ENCODE results near the gene WASHC2A. TPM values are rescaled to one million over a fixed set of nuclear protein-coding genes. Genes with fewer than 3 reads are reported as not detected.
"Not testable (repeated sequence)": the region's sequence is repeated elsewhere in the genome, so short reads cannot be mapped to it uniquely, and the experiment has no call there.

WASHC2A gene
- total and polyA plus RNA-seq, 4 donors, result 8.9 to 54.3 (median 26.8) TPM

DNA sequence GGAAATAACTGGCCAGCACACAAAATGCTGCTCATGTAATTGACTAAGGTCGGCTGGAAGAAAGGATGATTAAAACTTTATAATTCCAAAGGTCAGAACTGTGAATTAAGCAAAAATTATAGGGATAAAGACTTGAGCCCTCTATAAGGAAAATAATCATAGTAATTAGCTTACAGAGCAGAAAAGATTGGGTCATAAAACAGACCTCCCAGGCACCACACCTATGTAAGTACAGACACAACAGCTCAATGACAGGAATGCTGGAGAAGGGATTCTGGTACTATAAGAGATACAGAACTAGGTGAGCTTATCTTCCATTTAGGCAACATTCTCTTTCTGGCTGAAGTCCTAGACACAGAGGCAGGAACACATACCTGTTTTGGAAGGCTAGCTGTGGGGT lies 9.0 kb upstream of the WASHC2A start:
- H3K9me3 ChIP-seq (ENCODE audit: control insufficient read depth, low read length); DNase-seq; H3K36me3 ChIP-seq (ENCODE audit: control insufficient read depth in 1 of 2, insufficient read depth in 2 of 2, low read length in 1 of 2); intact Hi-C loops (cut with DNase I); H3K27me3 ChIP-seq (ENCODE audit: control insufficient read depth in 1 of 2, insufficient read depth in 2 of 2, low read length in 1 of 2); H3K27ac ChIP-seq (ENCODE audit: low read depth in 1 of 2, low read length in 2 of 2); ATAC-seq (ENCODE audit: low FRiP score); H3K4me3 ChIP-seq (ENCODE audit: low read length in 2 of 2); H3K4me1 ChIP-seq (ENCODE audit: control insufficient read depth in 1 of 2, insufficient read depth in 2 of 2, low read length in 2 of 2): not testable (repeated sequence)
- WGBS, 2 donors, result 76 to 79% methylated on average over 1 of the region's 1 CpG

DNA sequence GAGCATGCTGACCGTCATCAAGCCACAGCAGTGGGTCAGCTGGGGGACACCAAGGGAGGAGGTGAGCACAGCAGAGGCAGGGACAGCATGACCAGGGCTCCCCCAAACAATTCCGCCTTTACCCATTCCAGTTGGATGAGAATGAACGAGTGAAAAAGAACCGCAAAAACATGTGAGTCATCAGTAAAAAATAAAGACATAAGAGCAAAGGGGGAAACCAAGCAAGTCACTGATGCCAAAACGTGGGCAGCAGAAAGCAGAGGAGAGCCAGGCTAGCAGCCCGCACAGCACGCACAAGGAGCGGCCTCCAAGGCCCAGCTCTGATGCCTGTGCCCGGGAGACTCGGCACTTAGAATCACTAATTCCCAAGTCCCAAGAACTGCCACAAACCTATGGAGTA lies 7.8 kb upstream of the WASHC2A start:
- H3K9me3 ChIP-seq (ENCODE audit: control insufficient read depth, low read length); H3K4me1 ChIP-seq (ENCODE audit: control insufficient read depth in 1 of 2, insufficient read depth in 2 of 2, low read length in 2 of 2); ATAC-seq (ENCODE audit: low FRiP score); DNase-seq; H3K27ac ChIP-seq (ENCODE audit: low read depth in 1 of 2, low read length in 2 of 2); H3K4me3 ChIP-seq (ENCODE audit: low read length in 2 of 2); H3K36me3 ChIP-seq (ENCODE audit: control insufficient read depth in 1 of 2, insufficient read depth in 2 of 2, low read length in 1 of 2); intact Hi-C loops (cut with DNase I); H3K27me3 ChIP-seq (ENCODE audit: control insufficient read depth in 1 of 2, insufficient read depth in 2 of 2, low read length in 1 of 2): not testable (repeated sequence)
- WGBS, 2 donors, result 77 to 78% methylated on average over 10 of the region's 10 CpGs

DNA sequence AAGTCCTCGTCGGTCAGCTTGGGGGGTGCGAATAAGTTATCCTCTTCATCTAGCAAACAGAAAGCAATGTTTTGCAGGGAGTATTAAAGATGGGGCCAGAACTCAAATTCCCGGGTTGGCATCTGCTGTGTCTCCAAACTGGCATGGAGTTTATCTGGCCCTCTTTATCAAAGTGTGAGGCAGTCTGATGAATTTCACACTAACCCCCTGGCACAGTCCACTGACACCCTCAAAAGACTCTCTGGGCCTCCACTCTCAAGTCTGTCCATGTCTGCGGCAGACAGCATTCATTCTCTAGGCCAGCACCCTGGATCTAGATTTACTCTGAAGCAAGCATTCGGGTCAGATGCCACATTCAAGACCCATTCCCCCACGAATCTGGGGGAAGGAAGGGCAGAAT lies 6.2 kb upstream of the WASHC2A start:
- ATAC-seq (ENCODE audit: low FRiP score); intact Hi-C loops (cut with DNase I): not testable (repeated sequence)
- WGBS, 2 donors, result 51 to 61% methylated on average over 7 of the region's 7 CpGs

DNA sequence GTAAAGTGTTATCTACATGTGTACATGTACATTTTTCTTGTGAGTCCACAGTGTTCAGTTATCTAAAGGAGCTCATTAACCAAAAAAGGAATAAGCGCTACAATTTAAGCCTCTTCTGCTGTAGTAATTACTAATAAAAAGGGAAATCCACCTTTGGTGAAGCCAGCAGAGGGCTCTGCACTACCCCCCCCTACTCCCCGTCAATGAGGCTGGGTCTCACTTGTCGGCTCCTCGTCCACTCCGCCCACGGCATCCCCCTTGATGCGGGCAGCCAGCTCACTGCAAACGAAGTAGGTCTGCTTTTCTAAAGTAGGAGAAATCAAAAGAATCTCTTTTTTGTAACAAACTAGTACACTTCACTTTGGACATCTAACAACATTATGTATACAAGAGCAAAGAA lies 4.7 kb upstream of the WASHC2A start:
- WGBS, 2 donors, result 12 to 20% methylated on average over 8 of the region's 8 CpGs
- H3K4me1 ChIP-seq (ENCODE audit: control insufficient read depth in 1 of 2, insufficient read depth in 2 of 2, low read length in 2 of 2), result no peaks in the 10 kb centered on the region
- intact Hi-C loops (cut with DNase I), result no loop called here
- no peak overlapping the region for H3K4me3 ChIP-seq (ENCODE audit: low read length in 2 of 2)
- H3K9me3 ChIP-seq (ENCODE audit: control insufficient read depth, low read length), result no peaks in the 10 kb centered on the region
- DNase-seq, result no peak
- ATAC-seq (ENCODE audit: low FRiP score), result no peak
- H3K36me3 ChIP-seq (ENCODE audit: control insufficient read depth in 1 of 2, insufficient read depth in 2 of 2, low read length in 1 of 2), result no peaks in the 10 kb centered on the region
- no peak overlapping the region for H3K27ac ChIP-seq (ENCODE audit: low read depth in 1 of 2, low read length in 2 of 2)
- no peaks in the 10 kb centered on the region for H3K27me3 ChIP-seq (ENCODE audit: control insufficient read depth in 1 of 2, insufficient read depth in 2 of 2, low read length in 1 of 2)

More for the DNA sequence above, 6.2 kb upstream of the WASHC2A start:
- not testable (repeated sequence) for H3K4me1 ChIP-seq (ENCODE audit: control insufficient read depth in 1 of 2, insufficient read depth in 2 of 2, low read length in 2 of 2); H3K27ac ChIP-seq (ENCODE audit: low read depth in 1 of 2, low read length in 2 of 2); H3K4me3 ChIP-seq (ENCODE audit: low read length in 2 of 2); H3K36me3 ChIP-seq (ENCODE audit: control insufficient read depth in 1 of 2, insufficient read depth in 2 of 2, low read length in 1 of 2); H3K27me3 ChIP-seq (ENCODE audit: control insufficient read depth in 1 of 2, insufficient read depth in 2 of 2, low read length in 1 of 2); DNase-seq; H3K9me3 ChIP-seq (ENCODE audit: control insufficient read depth, low read length)

DNA sequence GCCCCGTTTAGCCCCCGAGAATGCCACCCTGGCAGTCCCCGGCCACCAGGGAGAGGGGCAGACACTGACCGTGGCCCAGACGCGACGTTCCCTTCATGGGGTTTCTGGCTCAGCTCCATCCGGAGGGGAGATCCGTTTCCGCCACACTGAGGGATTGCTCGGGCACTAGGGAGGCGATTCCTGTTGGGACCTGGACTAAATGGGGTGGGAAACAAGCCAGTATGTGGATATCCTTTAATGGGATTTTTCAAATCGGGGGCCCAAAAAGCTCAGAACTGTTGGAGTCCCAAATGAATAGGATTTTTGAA lies 552 bp downstream of the WASHC2A start:
- H3K4me1 ChIP-seq (ENCODE audit: control insufficient read depth in 1 of 2, insufficient read depth in 2 of 2, low read length in 2 of 2); H3K27ac ChIP-seq (ENCODE audit: low read depth in 1 of 2, low read length in 2 of 2); ATAC-seq (ENCODE audit: low FRiP score); H3K9me3 ChIP-seq (ENCODE audit: control insufficient read depth, low read length); DNase-seq; H3K36me3 ChIP-seq (ENCODE audit: control insufficient read depth in 1 of 2, insufficient read depth in 2 of 2, low read length in 1 of 2); H3K27me3 ChIP-seq (ENCODE audit: control insufficient read depth in 1 of 2, insufficient read depth in 2 of 2, low read length in 1 of 2); intact Hi-C loops (cut with DNase I); H3K4me3 ChIP-seq (ENCODE audit: low read length in 2 of 2): not testable (repeated sequence)
- WGBS, 2 donors, result 2 to 5% methylated on average over 11 to 13 of the region's 13 CpGs

DNA sequence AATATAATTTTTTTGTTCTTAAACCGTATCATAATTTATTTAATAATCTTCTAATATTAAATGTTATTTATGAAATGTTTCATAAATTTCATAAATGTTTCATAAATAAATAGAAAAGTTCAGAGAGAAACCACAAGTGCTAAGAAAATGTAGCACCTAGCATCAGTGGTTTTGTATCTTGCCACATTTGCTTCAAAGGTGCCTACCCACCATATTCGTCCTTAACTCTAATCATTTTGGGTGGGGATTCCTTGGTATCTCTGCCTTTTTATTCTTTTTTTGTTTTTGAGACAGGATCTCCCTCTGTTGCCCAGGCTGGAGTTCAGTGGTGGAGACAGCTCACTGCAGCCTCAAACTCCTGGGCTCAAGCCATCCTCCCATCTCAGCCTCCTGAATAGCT lies 7.4 kb downstream of the WASHC2A start:
- H3K36me3 ChIP-seq (ENCODE audit: control insufficient read depth in 1 of 2, insufficient read depth in 2 of 2, low read length in 1 of 2); DNase-seq; H3K27ac ChIP-seq (ENCODE audit: low read depth in 1 of 2, low read length in 2 of 2); H3K4me3 ChIP-seq (ENCODE audit: low read length in 2 of 2); H3K9me3 ChIP-seq (ENCODE audit: control insufficient read depth, low read length); intact Hi-C loops (cut with DNase I); ATAC-seq (ENCODE audit: low FRiP score); H3K27me3 ChIP-seq (ENCODE audit: control insufficient read depth in 1 of 2, insufficient read depth in 2 of 2, low read length in 1 of 2); H3K4me1 ChIP-seq (ENCODE audit: control insufficient read depth in 1 of 2, insufficient read depth in 2 of 2, low read length in 2 of 2): not testable (repeated sequence)
- WGBS, 2 donors, result 95 to 98% methylated on average over 1 of the region's 2 CpGs

DNA sequence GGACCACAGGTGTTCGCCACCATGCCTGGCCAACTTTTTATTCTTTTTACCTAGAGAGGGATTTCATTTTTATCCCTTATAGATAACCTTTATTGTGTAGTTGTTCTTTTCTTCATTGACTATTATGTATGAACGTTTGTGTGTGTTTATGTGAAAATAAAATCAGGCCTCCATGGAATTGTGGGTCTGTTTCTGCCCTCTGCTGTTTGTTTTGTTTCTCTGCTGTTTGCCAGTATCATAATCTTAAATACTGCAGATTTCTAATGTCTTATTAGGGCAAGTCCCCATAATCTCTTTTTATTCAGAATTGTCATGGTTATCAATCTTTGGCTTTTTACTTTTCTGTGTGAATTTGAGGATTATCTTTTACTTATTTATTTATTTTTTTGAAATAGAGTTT lies 7.8 kb downstream of the WASHC2A start:
- H3K27me3 ChIP-seq (ENCODE audit: control insufficient read depth in 1 of 2, insufficient read depth in 2 of 2, low read length in 1 of 2); H3K4me3 ChIP-seq (ENCODE audit: low read length in 2 of 2); intact Hi-C loops (cut with DNase I); DNase-seq; ATAC-seq (ENCODE audit: low FRiP score); H3K27ac ChIP-seq (ENCODE audit: low read depth in 1 of 2, low read length in 2 of 2); H3K4me1 ChIP-seq (ENCODE audit: control insufficient read depth in 1 of 2, insufficient read depth in 2 of 2, low read length in 2 of 2); H3K9me3 ChIP-seq (ENCODE audit: control insufficient read depth, low read length); H3K36me3 ChIP-seq (ENCODE audit: control insufficient read depth in 1 of 2, insufficient read depth in 2 of 2, low read length in 1 of 2): not testable (repeated sequence)
- 0 to 52% methylated on average over 1 to 2 of the region's 2 CpGs for WGBS, 2 donors

DNA sequence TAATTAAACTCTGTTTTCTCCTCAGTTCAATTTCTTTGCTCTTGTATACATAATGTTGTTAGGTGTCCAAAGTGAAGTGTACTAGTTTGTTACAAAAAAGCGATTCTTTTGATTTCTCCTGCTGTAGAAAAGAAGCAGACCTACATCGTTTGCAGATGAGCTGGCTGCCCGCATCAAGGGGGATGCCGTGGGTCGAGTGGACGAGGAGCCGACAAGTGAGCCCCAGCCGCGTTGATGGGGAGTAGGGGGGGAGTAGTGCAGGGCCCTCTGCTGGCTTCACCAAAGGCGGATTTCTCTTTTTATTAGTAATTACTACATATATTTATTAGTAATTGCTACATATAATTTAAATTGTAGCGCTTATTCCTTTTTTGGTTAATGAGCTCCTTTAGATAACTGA lies 23.6 kb downstream of the WASHC2A start:
- WGBS, 2 donors, result 90 to 92% methylated on average over 4 to 8 of the region's 11 CpGs

DNA sequence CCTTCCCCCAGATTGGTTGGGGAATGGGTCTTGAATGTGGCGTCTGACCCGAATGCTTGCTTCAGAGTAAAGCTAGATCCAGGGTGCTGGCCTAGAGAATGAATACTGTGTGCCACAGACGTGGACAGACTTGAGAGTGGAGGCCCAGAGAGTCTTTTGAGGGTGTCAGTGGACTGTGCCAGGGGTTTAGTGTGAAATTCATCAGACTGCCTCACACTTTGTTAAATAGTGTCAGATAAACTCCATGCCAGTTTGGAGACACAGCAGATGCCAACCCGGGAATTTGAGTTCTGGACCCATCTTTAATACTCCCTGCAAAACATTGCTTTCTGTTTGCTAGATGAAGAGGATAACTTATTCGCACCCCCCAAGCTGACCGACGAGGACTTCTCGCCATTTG lies 25.2 kb downstream of the WASHC2A start:
- intact Hi-C loops (cut with DNase I); H3K4me1 ChIP-seq (ENCODE audit: control insufficient read depth in 1 of 2, insufficient read depth in 2 of 2, low read length in 2 of 2); DNase-seq; H3K36me3 ChIP-seq (ENCODE audit: control insufficient read depth in 1 of 2, insufficient read depth in 2 of 2, low read length in 1 of 2); H3K4me3 ChIP-seq (ENCODE audit: low read length in 2 of 2); H3K9me3 ChIP-seq (ENCODE audit: control insufficient read depth, low read length); H3K27ac ChIP-seq (ENCODE audit: low read depth in 1 of 2, low read length in 2 of 2); H3K27me3 ChIP-seq (ENCODE audit: control insufficient read depth in 1 of 2, insufficient read depth in 2 of 2, low read length in 1 of 2); ATAC-seq (ENCODE audit: low FRiP score): not testable (repeated sequence)
- no CpG with 5 or more reads among the region's 8 CpGs for WGBS, 2 donors

More for the DNA sequence above, 23.6 kb downstream of the WASHC2A start:
- H3K27ac ChIP-seq (ENCODE audit: low read depth in 1 of 2, low read length in 2 of 2); DNase-seq; H3K27me3 ChIP-seq (ENCODE audit: control insufficient read depth in 1 of 2, insufficient read depth in 2 of 2, low read length in 1 of 2); ATAC-seq (ENCODE audit: low FRiP score); H3K4me1 ChIP-seq (ENCODE audit: control insufficient read depth in 1 of 2, insufficient read depth in 2 of 2, low read length in 2 of 2); H3K4me3 ChIP-seq (ENCODE audit: low read length in 2 of 2); intact Hi-C loops (cut with DNase I); H3K36me3 ChIP-seq (ENCODE audit: control insufficient read depth in 1 of 2, insufficient read depth in 2 of 2, low read length in 1 of 2); H3K9me3 ChIP-seq (ENCODE audit: control insufficient read depth, low read length): not testable (repeated sequence)
